NCI-H187 (cell line): ENCODE data around the gene ADD2.
"Not testable (repeated sequence)": the region's sequence is repeated elsewhere in the genome, so short reads cannot be mapped to it uniquely, and the experiment has no call there.

Experiments used
- DNase-seq, 2 experiments: peaks; one replicate each; lab custom pipeline; 2025; lab: John Stamatoyannopoulos, UW

Gene ADD2

GRCh38 chr2:70767699-70768589 lies at the start of gene ADD2:
TSS of gene ADD2 (minus strand) at chr2:70768200. CDS start at chr2:70706408, 61,792 bp downstream.
- DNase-seq: peak; percentile 13 to 17

- DNase-seq: no peak
Observed at GRCh38 chr2:70817284-70817954, 49.4 kb upstream of the ADD2 start.

- no peak for DNase-seq
Observed at GRCh38 chr2:70816726-70817125, 48.7 kb upstream of the ADD2 start.

- DNase-seq: no peak
Observed at GRCh38 chr2:70808983-70809958, 41.3 kb upstream of the ADD2 start.

GRCh38 chr2:70807828-70808118 lies 39.8 kb upstream of the ADD2 start:
- DNase-seq: no peak

- DNase-seq: no peak
Observed at GRCh38 chr2:70807102-70807827, 39.3 kb upstream of the ADD2 start.

GRCh38 chr2:70806620-70807019 lies 38.6 kb upstream of the ADD2 start:
- DNase-seq: no peak

GRCh38 chr2:70806013-70806412 lies 38.0 kb upstream of the ADD2 start:
- DNase-seq: no peak

GRCh38 chr2:70801607-70802263 lies 33.7 kb upstream of the ADD2 start:
- no peak for DNase-seq

- no peak for DNase-seq
Observed at GRCh38 chr2:70799706-70800105, 31.7 kb upstream of the ADD2 start.

- DNase-seq: not testable (repeated sequence)
Observed at GRCh38 chr2:70797996-70798395, 30.0 kb upstream of the ADD2 start.

- DNase-seq: no peak
Observed at GRCh38 chr2:70797506-70797905, 29.5 kb upstream of the ADD2 start.

- DNase-seq: no peak
Observed at GRCh38 chr2:70796262-70796661, 28.3 kb upstream of the ADD2 start.

GRCh38 chr2:70795164-70795995 lies 27.4 kb upstream of the ADD2 start:
- no peak for DNase-seq

GRCh38 chr2:70793450-70793849 lies 25.4 kb upstream of the ADD2 start:
- no peak for DNase-seq

GRCh38 chr2:70790136-70790828 lies 22.3 kb upstream of the ADD2 start, which contains the start of gene FIGLA:
TSS of gene FIGLA (minus strand) at chr2:70790643. CDS start at chr2:70790638, 5 bp downstream.
- DNase-seq: no peak

GRCh38 chr2:70789304-70790135 lies 21.5 kb upstream of the ADD2 start:
- DNase-seq: no peak

GRCh38 chr2:70785137-70785911 lies 17.3 kb upstream of the ADD2 start:
- DNase-seq: peak in 1 of 2 experiments; percentile 13
